Neuron (in vitro differentiated cells): ENCODE results near the gene BCDIN3D.
"Not testable (repeated sequence)": the region's sequence is repeated elsewhere in the genome, so short reads cannot be mapped to it uniquely, and the experiment has no call there.

Experiments
- H2AFZ ChIP-seq: one replicate; pipeline ENCODE4 v1.6.1; 2013; ENCODE audit warnings: low read depth, mild to moderate bottlenecking, inconsistent platforms, low read length, moderate library complexity
- H3K27me3 ChIP-seq: one replicate; pipeline ENCODE4 v1.6.1; 2013; ENCODE audit warnings: low read length; ENCODE audit not compliant: insufficient read depth
- H3K36me3 ChIP-seq: one replicate; pipeline ENCODE4 v1.6.1; 2013; ENCODE audit warnings: low read length; ENCODE audit not compliant: insufficient read depth
- H3K4me1 ChIP-seq: one replicate; pipeline ENCODE4 v1.6.1; 2013; ENCODE audit warnings: low read length; ENCODE audit not compliant: insufficient read depth
- H3K4me3 ChIP-seq: 2 replicates; pipeline ENCODE4 v1.5.1; 2013; ENCODE audit warnings: mild to moderate bottlenecking, low read length, moderate library complexity
- H3K9me3 ChIP-seq: one replicate; pipeline ENCODE4 v1.6.1; 2013; ENCODE audit warnings: low read length

Gene BCDIN3D

GRCh38 chr12:49872381-49872780 lies 29.5 kb upstream of the BCDIN3D start:
- H3K4me3 ChIP-seq, result no peak overlapping the region

GRCh38 chr12:49871811-49872251 lies 28.9 kb upstream of the BCDIN3D start:
- H3K27me3 ChIP-seq, H3K36me3 ChIP-seq, H2AFZ ChIP-seq, H3K4me3 ChIP-seq, H3K9me3 ChIP-seq: not testable (repeated sequence)
- H3K4me1 ChIP-seq, result peaks cover 12% of the 10 kb centered on the region

More at GRCh38 chr12:49872381-49872780, 29.5 kb upstream of the BCDIN3D start:
- no peaks in the 10 kb centered on the region for H3K36me3 ChIP-seq
- H2AFZ ChIP-seq, result no peak overlapping the region
- H3K27me3 ChIP-seq, result peaks cover 2% of the 10 kb centered on the region
- no peaks in the 10 kb centered on the region for H3K9me3 ChIP-seq
- peaks cover 12% of the 10 kb centered on the region for H3K4me1 ChIP-seq

DNA sequence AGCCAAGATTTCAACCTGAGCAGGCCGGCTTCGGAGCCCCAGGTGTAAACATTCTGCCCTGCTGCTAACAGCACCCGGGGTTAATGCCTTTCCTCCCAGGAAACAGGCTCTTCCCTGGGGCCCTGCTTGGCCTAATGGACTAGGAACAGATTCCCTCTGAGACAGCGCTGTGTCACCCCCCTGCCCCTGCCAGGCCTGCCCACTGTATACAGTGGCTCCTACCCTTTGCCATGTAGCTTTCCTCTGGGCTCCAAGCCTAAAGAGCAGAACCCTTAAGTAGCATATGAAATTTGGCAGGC lies 28.3 kb upstream of the BCDIN3D start:
- no peak overlapping the region for H2AFZ ChIP-seq
- no peaks in the 10 kb centered on the region for H3K9me3 ChIP-seq
- peaks cover 4% of the 10 kb centered on the region for H3K27me3 ChIP-seq
- no peak overlapping the region for H3K4me3 ChIP-seq
- H3K36me3 ChIP-seq, result no peaks in the 10 kb centered on the region
- peaks cover 12% of the 10 kb centered on the region for H3K4me1 ChIP-seq

GRCh38 chr12:49870501-49871262 lies 27.8 kb upstream of the BCDIN3D start:
- Histone ChIP-seq H2AFZ (no peak overlapping the region), H3K36me3 (no peaks in the 10 kb centered on the region), H3K4me1 (peaks cover 12% of the 10 kb centered on the region), H3K9me3 (no peaks in the 10 kb centered on the region), H3K27me3 (peaks cover 4% of the 10 kb centered on the region), H3K4me3 (no peak overlapping the region)

- Histone ChIP-seq H3K4me1 (peaks cover 12% of the 10 kb centered on the region), H2AFZ (no peak overlapping the region), H3K27me3 (peaks cover 5% of the 10 kb centered on the region), H3K36me3 (no peaks in the 10 kb centered on the region), H3K9me3 (no peaks in the 10 kb centered on the region), H3K4me3 (no peak overlapping the region)
Observed at GRCh38 chr12:49869816-49870500, 27.1 kb upstream of the BCDIN3D start.

DNA sequence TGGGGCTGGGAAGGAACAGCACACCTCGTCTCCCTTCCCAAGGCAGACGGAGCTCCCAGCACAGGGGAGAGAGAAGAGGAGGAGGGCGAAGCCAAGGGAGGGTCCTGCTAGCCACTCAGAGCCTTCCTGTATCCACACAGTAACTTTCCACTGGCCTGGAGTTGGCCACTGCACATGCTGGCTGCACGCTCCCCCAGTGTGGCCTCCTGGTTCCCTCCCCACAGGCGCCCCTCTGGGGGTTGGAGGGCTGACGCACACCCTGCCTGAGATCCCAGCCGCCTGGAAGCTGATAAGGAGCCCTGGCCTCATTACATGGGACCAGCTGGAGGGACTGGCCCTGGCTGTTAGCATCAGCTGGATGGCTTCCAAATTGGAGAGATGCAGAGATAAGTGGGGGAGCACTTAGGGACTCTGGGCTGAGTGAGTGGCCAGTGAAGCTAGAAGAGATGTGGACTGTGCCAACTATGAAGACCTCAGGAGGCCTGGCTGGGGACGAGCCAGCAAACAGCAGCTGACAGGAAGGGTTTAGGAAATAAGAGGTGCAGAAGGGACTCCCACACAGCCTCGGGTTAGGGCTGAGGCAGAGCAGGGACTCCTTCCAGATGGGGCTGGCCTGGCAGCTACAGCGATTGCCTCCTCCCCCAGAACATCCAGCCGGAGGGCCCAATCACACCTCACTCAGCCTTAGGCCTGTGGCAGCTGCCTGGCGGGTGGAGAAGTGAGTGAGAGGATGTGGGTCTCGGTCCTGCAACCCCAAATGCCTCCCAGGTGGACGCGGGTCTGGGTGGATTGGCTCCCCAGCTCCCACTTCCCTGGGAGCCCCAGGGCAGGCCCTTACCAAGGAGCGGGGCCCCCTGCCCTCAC lies 26.3 kb upstream of the BCDIN3D start:
- Histone ChIP-seq H3K27me3 (peaks cover 11% of the 10 kb centered on the region), H3K9me3 (no peaks in the 10 kb centered on the region), H3K36me3 (no peaks in the 10 kb centered on the region), H3K4me1 (peaks cover 12% of the 10 kb centered on the region), H2AFZ (no peak overlapping the region), H3K4me3 (no peak overlapping the region)

GRCh38 chr12:49868449-49868848 lies 25.5 kb upstream of the BCDIN3D start:
- Histone ChIP-seq H3K9me3 (no peaks in the 10 kb centered on the region), H3K36me3 (no peaks in the 10 kb centered on the region), H3K4me3 (no peak overlapping the region), H2AFZ (no peak overlapping the region), H3K27me3 (peaks cover 13% of the 10 kb centered on the region), H3K4me1 (peaks cover 12% of the 10 kb centered on the region)

DNA sequence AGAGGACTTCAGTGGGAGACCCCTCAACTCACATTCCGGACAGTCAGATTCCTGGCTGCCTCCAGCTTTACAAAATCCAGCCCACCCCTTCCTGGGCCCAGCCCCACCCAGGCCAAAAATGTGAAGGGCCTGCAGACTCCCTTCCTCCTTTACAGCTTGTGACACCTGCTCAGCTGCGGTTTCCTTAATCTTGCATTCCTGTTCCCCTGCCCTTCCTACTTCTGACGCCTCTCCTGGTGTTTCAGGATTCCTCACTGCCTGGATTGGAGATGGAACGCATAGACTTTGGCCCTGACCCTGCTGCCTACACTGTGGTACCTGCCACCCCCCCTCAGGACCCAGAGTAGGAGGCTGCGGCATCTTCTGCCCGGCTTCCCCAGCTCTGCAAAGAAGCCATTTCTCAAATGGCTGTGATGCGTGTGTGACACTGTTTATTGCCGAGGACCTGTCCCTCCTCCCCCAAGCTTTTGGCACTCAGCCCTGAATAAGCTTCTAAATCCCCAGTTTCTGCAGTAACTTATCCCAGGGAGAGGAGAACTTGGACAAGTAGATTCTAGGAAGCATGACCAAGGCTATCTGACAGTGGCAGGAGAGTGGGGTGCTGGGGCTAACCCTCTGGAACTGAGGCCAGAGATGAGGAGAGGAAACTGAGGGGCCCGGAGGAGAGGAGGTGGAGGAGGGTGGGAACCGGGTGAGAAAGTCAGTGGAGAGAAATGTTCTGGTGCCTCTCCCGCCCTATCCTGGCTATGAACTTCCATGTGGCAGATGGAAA lies 24.9 kb upstream of the BCDIN3D start:
- Histone ChIP-seq H3K9me3 (no peaks in the 10 kb centered on the region), H3K36me3 (no peaks in the 10 kb centered on the region), H2AFZ (no peak overlapping the region), H3K4me1 (peaks cover 12% of the 10 kb centered on the region), H3K27me3 (peaks cover 13% of the 10 kb centered on the region), H3K4me3 (no peak overlapping the region)

DNA sequence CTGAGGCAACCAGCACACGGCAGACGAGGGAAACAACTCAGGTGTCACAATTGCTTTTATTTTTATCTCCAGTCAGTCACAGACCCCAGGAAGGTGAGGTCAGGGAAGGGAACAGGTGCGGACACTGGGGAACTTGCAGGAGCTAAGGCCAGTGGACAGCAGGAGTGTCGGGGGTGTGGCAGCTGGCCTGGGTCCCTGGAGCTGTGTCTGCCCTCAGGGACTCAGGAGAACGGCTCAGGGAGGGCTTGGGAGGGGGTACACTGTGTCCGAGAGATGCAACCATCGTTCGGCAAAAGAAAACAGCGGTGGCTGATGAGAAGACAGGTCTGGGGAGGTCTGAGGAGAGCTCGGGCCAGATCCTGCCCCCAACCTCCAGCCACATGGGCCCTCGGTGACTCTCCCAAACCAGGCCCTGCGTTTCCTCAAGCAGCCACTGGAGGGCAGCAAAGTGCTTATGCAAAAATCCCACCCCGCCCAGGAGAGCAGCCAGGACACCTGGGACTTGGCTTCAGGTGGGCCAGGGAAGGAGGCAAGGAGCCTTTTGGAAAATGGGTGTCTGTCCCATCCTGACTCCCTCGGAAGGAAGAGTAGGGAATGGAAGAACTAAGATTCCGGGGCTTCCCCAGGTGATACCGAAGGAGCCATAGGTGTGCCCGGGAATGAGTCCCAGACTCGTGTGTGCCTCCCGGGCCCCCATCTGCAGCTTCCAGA lies 24.1 kb upstream of the BCDIN3D start:
- H3K9me3 ChIP-seq, result no peaks in the 10 kb centered on the region
- peaks cover 5% of the 10 kb centered on the region for H3K4me1 ChIP-seq
- H3K4me3 ChIP-seq, result no peak overlapping the region
- H3K27me3 ChIP-seq, result peaks cover 13% of the 10 kb centered on the region
- H3K36me3 ChIP-seq, result no peaks in the 10 kb centered on the region
- H2AFZ ChIP-seq, result no peak overlapping the region

DNA sequence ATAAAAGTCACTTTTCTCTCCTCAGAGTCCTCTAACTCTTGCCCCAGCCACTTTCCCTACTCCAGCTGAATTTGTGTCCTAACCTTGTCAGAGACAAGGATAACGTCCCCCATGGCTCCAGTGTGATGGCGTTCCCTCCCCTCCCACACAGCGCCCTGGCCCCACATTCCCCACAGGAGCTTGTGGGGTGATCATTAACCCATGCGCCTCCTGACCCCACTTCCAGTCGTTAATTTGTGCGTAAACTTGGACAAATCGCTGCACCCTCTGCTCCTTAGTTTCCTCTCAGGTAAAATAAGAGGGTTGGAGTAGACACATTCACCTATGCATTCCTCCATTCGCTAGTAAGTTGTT lies 22.9 kb upstream of the BCDIN3D start:
- H3K27me3 ChIP-seq, result peaks cover 13% of the 10 kb centered on the region
- H3K9me3 ChIP-seq, result no peaks in the 10 kb centered on the region
- H2AFZ ChIP-seq, result no peak overlapping the region
- H3K4me3 ChIP-seq, result no peak overlapping the region
- H3K4me1 ChIP-seq, result no peaks in the 10 kb centered on the region
- H3K36me3 ChIP-seq, result no peaks in the 10 kb centered on the region

- no peaks in the 10 kb centered on the region for H3K9me3 ChIP-seq
- no peak overlapping the region for H2AFZ ChIP-seq
- no peaks in the 10 kb centered on the region for H3K36me3 ChIP-seq
- peaks cover 13% of the 10 kb centered on the region for H3K27me3 ChIP-seq
- H3K4me1 ChIP-seq, result no peaks in the 10 kb centered on the region
- H3K4me3 ChIP-seq, result no peak overlapping the region
Observed at GRCh38 chr12:49865109-49865781, 22.3 kb upstream of the BCDIN3D start.

GRCh38 chr12:49864798-49865090 lies 21.8 kb upstream of the BCDIN3D start:
- H2AFZ ChIP-seq, result no peak overlapping the region
- no peak overlapping the region for H3K4me3 ChIP-seq
- H3K4me1 ChIP-seq, result no peaks in the 10 kb centered on the region
- no peaks in the 10 kb centered on the region for H3K9me3 ChIP-seq
- peaks cover 11% of the 10 kb centered on the region for H3K27me3 ChIP-seq
- H3K36me3 ChIP-seq, result no peaks in the 10 kb centered on the region
